HK-2 (cell line): ENCODE results near the gene TMEM234.
A peak's percentile ranks its signal among the peaks of the same experiment; 100 is the strongest.

ENCODE experiments used
- DNase-seq: peaks from one replicate; pipeline ENCODE4 v3.0.0-alpha.2; 2018; ENCODE audit not compliant: unreplicated experiment

Gene TMEM234

DNA sequence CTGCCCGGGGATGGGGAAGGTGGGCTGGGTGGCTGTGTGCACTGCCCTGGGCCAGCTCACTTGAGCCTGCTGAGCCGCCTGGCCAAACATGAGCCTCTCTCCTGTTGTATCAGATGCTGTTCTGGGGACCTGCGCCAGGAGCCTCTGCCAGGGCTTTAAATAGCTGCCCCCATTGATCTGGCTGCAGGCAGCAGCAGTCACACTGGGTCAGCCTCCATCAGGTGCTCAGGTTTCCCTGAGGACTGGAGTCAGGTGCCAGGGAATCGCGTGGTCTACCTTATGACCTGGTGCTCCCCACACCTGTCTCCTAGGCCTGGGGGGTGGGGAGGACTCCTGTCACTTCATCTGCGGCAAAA, 22.5 kb downstream of the TMEM234 start:
- DNase-seq = no peak

DNA sequence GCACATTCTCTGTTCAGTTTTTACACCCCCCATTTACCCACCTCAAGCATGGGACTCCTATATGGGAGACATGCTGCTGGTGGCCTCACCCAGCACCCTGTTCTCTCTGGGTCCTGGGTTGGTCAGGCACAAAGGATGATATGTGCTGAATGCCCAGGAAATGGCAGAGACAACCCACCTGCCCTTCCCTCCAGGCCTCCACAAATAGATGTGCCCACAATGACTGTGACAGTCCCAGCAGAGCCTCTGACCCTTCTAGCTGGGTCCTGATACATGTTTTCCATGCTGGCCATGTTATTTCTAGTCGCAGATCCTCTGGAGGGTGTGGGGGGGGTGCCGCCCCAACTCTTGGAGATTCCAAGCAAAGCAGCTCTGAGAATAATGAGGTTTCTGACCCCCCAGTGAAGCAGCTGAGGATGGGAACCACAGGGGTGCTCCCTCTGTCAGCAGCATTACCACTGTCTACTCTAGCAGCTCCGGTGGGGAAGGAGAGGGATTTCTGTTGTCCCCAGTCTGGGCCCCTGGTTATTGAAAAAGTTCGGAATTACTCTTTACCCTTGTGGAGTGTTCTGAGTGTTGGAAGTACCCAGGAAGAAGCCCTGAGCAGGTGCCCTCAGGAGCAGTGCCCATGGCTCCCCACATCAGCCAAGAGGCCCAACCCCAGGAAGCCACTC, 23.0 kb downstream of the TMEM234 start:
- DNase-seq = no peak

DNA sequence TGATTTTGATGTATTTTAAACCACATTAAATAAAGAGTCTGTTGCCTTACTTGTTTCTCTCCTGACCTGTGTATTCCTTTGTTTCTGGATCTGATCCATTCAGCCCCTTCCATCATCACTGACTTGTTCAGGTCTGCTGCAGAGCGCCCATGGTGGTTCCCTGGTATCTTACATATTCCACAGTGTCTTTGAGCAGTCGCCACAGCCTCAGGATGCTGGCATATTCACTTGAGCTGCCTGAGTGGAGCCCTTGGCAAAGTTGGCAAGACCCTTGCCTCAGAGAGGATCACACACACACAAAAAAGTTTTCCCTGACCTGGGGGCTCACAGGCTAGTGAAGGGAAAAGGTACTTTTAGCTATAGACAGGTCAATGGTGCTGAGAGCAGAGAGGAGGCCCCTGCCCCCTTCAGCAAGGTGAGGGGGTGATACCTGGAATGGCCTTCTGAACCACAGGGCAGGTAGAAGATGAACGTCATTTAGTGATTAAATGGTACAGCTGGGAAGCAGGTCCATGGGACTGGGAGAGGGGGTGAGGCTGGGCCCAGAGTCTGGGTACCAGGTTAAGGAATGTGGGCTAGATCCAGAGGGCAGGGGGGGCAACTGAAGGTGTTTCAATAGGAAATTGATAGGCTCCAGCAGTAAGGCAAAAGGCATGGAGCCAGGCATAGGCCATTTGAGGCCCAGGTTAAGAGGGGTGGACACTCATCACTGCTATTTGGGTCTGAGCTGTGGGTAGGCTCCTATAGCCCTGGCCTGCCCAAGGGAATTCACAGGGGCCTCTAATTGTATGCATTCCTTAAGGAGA, 23.7 kb downstream of the TMEM234 start:
- no peak for DNase-seq

DNA sequence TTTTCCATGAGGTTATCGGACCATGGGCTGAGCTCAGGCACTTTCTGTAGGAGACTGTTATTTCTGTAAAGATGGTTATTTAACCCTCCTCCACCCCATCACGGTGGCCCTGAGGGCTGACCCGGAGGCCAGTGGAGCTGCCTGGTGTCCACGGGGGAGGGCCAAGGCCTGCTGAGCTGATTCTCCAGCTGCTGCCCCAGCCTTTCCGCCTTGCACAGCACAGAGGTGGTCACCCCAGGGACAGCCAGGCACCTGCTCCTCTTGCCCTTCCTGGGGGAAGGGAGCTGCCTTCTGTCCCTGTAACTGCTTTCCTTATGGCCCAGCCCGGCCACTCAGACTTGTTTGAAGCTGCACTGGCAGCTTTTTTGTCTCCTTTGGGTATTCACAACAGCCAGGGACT, 24.3 kb downstream of the TMEM234 start:
- no peak for DNase-seq

DNA sequence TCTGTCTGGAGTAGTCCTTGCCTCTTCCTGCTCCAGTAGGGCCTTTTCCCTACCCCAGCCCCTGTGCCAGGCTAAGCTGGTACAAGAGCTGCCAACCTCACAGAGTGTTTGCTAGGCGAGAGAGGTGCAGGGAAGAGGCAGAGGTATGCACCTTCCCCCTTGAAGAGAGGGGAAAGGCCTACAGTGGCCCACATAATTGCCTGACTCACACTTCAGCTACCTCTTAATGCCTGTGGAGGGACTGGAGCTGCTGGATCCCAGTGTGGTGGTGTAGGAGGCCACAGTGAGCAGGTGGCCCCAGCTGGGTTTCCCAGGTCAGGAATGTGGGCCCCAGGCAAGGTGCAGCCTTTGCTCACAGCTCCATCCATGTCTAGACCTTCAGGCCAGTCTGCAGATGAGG, 25.1 kb downstream of the TMEM234 start:
- peak; percentile 18 for DNase-seq

DNA sequence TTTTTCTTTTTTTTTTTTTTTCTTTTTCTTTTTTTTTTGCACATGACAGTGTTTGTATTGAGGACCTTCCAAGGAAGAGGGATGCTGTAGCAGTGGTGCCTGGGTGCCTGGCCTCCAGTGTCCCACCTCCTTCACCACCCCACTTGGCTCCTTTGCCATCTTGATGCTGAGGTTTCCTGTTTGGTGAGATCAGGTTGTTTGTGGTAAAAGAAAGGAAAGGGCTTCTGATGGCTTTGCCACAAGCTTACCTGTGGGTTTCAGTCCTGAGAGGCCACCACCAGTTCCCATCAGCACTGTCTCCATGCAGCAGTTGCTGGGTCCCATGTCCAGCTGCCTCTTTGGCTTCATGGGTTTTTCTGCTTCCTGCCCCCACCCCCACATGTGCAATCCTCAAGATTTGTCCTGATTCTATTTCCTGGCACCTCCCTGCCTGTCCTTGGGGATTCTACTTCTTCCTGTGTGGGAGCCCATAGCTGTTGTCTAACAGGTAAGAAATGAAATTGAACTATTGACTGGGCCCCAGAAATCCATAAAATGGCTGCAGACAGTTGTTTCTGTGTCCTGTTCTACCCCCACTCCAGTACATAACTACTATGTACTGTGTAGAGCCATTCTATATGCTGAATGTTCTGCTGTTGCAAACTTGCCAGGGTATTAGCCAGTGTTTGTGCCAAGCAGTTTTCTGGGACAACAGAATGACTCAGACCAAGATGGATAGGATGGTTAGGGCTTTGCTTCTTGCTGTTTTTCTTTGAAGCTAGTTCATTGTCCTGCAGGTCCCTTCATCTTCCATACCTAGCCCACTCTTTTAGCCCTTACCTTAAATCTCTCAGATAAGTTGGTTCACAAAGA, 26.0 kb downstream of the TMEM234 start:
- no peak for DNase-seq

DNA sequence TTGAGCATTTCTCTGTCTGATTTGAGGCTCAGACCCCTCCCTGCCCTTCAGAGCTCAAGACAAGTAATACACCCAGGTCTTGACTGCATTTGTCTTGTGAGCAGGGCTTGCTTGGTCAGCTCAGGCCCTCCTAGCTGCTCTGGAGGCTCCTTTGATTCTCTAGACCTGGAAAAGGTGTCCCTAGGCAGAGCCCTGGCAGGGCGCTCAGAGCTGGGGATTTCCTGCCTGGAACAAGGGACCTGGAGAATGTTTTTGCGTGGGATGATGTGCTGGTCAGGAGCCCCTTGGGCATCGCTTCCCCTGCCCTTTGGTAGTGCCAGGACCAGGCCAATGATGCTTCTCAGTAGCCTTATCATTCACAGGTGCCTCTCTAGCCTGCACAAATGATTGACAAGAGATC, 26.6 kb downstream of the TMEM234 start:
- DNase-seq = no peak

DNA sequence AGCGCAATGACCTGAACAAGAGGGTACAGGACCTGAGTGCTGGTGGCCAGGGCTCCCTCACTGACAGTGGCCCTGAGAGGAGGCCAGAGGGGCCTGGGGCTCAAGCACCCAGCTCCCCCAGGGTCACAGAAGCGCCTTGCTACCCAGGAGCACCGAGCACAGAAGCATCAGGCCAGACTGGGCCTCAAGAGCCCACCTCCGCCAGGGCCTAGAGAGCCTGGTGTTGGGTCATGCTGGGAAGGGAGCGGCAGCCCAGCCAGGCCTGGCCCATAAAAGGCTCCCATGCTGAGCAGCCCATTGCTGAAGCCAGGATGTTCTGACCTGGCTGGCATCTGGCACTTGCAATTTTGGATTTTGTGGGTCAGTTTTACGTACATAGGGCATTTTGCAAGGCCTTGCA, 27.2 kb downstream of the TMEM234 start:
- DNase-seq = no peak

DNA sequence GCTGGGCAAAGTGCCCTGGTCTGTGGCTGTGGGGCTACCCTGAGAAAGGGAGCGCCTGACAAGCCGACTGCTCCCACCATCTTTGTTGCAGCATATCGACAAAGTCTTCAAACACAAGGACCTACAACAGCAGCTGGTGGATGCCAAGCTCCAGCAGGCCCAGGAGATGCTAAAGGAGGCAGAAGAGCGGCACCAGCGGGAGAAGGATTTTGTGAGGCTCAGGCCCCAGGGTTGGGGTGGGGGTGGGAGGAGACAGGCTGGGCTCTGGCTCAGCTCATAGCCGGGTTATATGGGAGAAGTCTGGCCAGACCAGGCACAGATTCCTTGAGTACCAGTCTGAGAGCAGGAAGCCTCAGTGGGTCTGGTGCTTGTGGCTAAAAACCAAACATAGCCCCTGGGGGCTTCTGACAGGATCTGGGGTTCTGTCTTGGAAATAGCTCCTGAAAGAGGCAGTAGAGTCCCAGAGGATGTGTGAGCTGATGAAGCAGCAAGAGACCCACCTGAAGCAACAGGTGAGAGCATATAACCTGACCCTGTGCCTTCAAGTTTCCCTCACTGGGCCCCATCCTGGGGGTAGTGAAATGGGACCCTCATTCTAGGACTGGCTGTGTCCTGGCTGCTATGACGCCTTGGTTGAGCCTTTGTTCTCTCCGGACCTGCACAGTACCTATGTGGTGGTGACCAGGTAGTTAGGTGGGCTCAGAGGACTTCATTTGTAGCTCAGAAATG, 29.8 kb downstream of the TMEM234 start:
- no peak for DNase-seq

DNA sequence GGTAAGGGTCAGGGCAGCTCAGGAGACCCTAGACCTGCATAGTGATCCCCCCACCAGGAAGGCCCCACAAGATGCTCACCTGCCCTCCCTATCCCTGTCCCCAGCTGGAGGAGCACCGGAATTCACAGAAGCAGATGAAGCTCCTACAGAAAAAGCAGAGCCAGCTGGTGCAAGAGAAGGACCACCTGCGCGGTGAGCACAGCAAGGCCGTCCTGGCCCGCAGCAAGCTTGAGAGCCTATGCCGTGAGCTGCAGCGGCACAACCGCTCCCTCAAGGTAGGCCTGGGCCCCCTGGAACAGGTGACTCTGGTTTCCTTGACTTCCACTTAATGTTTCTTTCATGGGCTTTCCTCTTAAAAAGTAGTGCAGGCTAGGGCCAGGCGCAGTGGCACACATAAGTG, 34.3 kb downstream of the TMEM234 start:
- no peak for DNase-seq

DNA sequence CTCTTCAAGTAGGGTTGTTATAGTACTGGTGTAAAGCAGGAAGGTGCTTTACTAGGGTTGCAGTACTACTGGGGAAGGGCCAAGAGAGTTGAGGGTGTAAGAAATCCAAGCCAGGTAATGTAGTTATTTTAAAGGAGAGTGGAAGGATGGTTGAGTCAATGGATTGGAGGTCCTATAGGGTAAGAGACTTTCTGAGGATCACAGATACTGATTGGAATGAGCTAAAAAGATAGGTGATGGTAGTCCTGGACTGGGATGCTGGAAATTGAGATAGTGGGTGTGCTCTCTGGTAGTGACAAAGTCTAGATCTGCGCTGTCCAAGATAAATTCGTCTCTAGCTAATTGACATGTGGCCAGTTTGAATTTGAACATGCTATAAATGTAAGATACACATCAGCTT, 35.7 kb downstream of the TMEM234 start:
- DNase-seq = no peak

DNA sequence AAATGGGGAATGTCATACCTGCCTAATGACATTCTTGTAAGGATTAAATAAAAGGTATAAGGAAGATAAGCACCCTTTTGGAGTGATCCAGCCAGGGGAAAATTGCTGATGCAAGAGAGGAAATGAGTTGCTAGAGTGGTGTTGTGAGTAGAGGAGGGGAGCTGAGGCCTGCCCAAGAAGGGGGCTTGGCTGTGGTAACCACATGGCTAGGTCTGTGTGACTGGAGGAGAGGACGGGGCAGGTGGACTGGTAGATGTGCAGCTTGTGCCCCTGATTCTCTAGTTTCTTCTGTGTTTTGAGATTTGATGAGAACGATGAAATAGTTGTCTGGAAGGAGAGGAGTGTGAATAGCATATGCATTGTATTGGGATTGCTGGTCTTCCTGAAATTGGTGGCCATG, 36.1 kb downstream of the TMEM234 start:
- DNase-seq = no peak

DNA sequence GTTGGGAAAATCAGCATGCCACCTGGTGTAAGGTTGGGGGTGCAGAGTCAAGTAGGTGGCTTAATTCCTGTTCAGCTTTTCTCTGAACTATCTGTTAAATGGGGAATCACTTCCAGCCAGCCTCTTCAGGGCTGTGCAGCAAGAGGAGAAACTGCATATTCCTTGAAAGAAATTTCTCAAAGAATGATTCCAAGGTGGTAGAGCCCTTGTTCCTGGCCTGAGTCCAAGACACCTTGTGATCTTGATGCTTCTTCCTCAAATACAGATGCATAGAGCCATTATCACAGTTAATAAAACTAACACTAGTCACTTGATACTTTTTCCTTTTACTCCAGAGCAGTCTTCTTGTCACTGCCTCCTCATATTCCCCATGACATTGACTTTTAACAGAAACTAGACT, 37.5 kb downstream of the TMEM234 start:
- no peak for DNase-seq

DNA sequence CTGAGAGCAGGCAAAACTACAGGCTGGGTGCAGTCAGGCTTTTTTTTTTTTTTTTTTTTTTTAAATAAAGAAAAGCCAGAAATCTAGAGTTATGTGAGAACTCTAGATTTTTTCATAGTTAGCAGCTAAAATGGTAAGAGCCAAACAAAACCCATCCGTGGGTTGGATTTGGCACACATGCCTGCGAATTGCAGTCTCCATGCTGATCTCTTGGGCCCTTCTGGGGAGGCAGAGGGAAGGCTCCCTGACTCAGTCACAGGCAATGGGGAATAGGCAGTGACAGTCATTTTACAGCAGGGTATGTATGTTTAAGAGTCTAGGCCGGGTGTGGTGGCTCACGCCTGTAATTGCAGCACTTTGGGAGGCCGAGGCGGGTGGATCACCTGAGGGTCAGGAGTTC, 40.1 kb downstream of the TMEM234 start:
- DNase-seq = no peak

DNA sequence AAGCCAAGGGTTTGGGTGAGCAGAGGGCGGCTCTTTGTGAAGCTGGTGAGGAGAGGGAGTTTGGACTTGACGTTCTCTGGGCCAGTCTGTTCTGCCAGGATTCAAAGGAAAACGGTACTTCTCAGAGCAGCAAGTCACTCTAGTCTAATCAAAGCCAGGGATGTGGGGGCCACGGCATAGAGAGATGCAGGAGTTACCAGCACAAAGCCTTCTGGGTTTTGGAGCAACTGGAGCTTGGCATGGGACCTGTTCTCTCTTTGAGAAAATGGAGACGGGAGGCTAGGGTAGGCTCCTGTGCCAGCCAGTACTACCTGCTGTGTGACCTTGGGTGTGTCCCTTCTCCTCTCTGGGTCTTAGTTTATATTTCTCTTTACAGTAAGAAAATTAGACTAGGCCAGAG, 40.6 kb downstream of the TMEM234 start:
- DNase-seq = no peak

DNA sequence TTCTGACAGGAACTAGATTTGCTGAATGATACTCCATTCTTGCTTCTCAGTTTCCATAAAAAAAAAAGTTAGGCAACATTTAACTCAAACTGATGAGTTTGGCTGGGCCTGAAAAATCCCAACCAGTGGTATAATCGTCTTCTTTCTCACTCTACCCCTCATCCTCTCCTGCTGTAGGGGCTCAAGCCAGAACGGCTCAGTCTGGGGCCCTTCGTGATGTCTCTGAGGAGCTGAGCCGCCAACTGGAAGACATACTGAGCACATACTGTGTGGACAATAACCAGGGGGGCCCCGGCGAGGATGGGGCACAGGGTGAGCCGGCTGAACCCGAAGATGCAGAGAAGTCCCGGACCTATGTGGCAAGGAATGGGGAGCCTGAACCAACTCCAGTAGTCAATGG, 41.1 kb downstream of the TMEM234 start:
- DNase-seq = no peak

DNA sequence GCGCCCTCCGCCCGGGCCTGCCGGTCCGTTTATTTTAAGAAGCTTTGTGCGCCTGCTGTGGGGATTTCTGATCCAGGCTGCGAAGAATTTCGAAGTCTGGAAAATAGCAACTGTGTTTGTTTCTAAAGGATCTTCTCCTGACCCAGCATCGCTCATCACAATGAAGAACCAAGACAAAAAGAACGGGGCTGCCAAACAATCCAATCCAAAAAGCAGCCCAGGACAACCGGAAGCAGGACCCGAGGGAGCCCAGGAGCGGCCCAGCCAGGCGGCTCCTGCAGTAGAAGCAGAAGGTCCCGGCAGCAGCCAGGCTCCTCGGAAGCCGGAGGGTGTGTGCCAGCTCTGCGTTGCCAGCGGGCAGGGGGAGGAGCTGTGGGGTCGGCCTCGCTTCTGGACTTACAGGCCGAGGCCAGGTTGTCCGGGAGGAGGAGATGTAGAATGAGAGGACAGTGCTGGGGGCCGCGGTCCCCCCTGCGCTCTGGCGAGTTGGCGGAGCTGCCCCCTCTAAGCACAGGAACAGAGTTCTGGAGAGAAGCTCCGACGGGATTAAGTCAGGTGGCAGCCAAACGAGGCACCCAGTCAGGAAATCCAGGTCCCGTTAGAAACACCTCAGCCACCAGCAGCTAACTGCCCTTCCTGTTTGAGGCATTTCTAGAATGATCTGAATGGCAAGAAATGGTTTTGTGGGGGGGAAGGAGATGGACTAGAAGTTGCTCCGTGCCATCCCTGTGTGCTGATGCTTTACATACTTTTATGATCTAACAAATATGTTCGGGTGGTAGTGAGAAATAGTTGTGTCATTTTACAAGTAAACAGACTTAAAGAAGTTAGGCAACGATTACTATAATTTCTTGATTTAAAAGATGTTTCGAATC, 41.7 kb downstream of the TMEM234 start:
- DNase-seq = peak; percentile 61

DNA sequence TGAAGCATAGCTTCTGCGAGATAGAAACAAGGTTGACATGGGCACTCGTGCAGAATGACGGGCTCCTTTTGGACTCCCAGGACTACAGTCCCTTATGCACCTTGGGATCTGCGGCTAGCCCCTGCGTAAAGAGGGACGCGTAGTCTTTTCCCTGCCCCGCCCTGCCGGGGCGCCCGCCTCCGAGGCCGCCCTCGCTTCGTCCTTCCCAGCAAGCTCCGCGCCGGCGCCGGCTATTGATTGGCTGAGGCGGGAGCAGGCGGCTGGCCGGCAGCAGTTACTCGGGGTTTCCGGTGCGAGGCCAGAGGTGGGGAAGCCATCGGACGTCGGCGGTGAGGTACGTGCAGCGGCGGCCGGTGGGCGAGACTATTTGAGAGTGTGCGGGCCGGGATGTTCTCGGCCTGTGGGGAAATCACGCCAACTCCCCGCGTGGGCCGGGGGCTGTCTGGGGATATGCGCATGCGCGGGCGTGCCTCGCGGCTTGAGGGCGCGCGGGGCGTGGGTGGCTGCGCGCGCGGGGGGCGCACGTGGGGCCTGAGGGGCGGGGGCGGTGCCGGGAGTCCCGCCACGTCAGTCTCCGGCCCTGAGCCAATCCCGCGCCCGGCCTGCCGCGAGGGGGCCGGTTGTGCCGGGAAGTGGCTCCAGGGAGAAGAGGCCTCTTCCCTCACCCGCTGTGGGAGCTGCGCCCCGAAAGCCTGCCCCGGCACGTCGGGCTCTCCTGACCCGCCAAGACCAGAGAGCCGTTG, 42.5 kb downstream of the TMEM234 start, which contains the start of gene TXLNA:
TSS of gene TXLNA (plus strand) at position 233 of the 743 bp plus-strand sequence. CDS start 671 bp downstream, outside the sequence.
- peak; percentile 96 for DNase-seq

DNA sequence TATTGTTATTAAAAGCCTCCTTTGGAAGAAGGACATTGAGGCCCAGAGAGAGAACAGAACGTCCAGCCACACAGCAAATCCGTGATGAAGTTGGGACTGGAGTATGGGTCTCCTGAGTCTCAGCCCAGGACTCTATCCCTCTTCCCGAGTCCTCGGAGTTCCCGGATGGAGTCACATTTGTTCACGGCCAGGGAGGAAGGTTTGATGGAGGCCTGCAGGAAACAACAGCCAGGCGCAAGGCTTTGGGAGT, 43.0 kb downstream of the TMEM234 start:
- no peak for DNase-seq

DNA sequence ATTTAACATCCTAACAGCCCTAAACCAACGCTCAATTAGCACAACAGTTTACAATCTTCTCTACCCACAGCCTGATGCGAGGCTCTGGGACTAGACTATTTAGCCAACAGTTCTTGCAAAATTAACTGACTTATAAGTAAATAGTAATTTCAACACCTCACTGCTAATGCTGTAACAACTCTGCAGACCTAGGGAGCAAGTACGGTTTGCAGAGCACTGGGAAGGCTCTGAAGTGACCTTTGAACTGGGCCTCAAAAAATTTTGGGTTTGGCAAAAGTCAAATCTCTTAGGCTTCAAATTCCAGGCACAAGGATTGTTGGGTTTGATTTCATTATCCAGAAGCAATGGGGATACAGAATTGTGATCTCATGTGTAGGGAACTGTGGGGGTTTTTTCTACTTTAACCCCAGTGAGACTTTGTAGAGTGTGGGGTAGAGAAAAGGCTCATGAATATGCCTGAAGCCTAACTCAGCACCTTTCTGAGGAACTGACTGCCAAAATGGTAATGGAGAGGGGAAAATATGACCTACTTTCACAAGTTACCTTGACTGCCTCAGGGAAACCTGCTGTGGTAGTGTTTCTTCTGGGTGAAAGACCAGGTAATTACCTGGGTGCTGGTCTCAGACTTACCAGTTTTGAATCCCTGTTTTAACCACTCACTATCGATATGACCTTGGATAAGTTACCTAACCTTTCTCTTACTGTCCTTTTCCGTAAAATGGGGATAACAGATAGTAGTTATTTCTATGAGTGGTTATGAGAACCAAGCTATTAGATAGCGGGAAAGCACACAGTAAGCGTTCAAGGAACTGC, 43.6 kb downstream of the TMEM234 start:
- no peak for DNase-seq
